ENCODE data around the gene IQGAP1.

DNA sequence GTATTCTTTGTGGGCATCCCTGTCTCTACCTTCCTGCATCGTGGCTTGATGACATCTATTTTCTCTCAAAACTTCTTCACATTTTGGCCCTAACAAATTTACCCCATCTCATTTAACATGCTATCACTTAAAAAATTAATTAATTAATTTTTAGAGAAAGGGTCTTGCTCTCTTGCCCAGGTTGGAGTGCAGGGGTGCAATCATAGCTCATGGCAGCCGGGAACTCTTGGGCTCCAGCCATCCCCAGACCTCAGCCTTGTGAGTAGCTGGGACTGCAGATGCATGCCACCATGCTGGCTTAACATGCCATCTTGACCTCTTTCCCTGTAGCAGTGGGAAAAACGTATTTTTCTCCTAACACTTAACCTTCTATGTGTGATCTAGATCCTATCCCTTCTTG lies 20.6 kb downstream of the IQGAP1 start:
- TF ChIP-seq, protein P1, sequence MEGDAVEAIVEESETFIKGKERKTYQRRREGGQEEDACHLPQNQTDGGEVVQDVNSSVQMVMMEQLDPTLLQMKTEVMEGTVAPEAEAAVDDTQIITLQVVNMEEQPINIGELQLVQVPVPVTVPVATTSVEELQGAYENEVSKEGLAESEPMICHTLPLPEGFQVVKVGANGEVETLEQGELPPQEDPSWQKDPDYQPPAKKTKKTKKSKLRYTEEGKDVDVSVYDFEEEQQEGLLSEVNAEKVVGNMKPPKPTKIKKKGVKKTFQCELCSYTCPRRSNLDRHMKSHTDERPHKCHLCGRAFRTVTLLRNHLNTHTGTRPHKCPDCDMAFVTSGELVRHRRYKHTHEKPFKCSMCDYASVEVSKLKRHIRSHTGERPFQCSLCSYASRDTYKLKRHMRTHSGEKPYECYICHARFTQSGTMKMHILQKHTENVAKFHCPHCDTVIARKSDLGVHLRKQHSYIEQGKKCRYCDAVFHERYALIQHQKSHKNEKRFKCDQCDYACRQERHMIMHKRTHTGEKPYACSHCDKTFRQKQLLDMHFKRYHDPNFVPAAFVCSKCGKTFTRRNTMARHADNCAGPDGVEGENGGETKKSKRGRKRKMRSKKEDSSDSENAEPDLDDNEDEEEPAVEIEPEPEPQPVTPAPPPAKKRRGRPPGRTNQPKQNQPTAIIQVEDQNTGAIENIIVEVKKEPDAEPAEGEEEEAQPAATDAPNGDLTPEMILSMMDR (IDR thresholded peaks at IDR 0.05; ENCODE audit: low read depth, low read length, missing input control), result no peak
- TF ChIP-seq, protein P2, sequence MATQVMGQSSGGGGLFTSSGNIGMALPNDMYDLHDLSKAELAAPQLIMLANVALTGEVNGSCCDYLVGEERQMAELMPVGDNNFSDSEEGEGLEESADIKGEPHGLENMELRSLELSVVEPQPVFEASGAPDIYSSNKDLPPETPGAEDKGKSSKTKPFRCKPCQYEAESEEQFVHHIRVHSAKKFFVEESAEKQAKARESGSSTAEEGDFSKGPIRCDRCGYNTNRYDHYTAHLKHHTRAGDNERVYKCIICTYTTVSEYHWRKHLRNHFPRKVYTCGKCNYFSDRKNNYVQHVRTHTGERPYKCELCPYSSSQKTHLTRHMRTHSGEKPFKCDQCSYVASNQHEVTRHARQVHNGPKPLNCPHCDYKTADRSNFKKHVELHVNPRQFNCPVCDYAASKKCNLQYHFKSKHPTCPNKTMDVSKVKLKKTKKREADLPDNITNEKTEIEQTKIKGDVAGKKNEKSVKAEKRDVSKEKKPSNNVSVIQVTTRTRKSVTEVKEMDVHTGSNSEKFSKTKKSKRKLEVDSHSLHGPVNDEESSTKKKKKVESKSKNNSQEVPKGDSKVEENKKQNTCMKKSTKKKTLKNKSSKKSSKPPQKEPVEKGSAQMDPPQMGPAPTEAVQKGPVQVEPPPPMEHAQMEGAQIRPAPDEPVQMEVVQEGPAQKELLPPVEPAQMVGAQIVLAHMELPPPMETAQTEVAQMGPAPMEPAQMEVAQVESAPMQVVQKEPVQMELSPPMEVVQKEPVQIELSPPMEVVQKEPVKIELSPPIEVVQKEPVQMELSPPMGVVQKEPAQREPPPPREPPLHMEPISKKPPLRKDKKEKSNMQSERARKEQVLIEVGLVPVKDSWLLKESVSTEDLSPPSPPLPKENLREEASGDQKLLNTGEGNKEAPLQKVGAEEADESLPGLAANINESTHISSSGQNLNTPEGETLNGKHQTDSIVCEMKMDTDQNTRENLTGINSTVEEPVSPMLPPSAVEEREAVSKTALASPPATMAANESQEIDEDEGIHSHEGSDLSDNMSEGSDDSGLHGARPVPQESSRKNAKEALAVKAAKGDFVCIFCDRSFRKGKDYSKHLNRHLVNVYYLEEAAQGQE (IDR thresholded peaks at IDR 0.05), result no peak
- no peak for TF ChIP-seq FOXA1 (IDR thresholded peaks at IDR 0.05)

Data from liver (tissue), 2 donors.